ENCODE results near the gene EFHC2. TPM values are rescaled to one million over a fixed set of nuclear protein-coding genes. Genes with fewer than 3 reads are reported as not detected.

The EFHC2 gene
- total RNA-seq, 5 donors from 2014 or later (not counting 1 experiment from before 2014, with no cell fraction given): 1.1 to 3.5 (median 2.0) TPM

DNA sequence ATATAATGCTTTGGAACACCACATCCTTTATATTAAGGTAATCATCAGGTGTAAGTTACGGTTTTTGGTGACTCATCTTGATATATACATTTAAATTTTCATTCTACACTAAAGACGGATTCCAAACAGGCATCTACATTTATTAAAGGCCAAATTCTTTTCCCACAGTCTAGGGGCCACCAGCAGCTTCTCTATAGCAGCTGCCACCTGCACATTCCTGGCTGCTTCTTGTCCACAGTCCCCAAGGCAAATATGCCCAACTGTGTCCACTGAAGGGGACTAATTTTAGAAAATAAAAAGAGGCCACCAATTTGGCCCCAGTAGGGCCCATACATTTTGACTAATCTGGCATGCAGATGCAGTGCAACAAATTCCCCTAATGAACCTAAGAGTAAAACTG, 96.6 kb downstream of the EFHC2 start:
- POLR2A ChIA-PET: no interaction called here
- Mint-ChIP-seq H3K4me1 (peaks cover 33 to 51% (median 45%) of the 10 kb centered on the region in 3 donors), H3K27ac (no peak overlapping the region)

DNA sequence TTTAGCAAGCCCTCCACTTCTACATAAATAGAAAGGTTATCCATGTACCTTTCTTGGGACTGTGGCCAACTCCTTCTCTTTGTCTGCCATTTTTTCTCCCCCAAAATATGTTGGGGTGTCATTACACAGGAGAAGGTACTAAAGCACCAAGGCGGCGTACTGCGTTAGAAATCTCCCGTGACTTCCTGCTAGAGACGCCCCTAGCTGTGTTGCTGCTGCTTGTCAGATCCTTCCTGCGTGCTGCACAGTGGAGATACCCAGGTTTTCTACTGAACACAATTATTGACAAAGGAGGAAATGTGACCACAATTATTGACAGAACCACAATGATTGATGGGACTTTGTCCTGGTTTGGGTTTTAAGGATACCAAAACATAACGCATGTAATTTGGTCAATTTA, 97.7 kb downstream of the EFHC2 start:
- Histone ChIP-seq H3K27ac (ENCODE audit: low read length) (peak overlapping the region; percentile 47), H3K36me3 (ENCODE audit: control insufficient read depth in 2 of 2, extremely low read depth in 1 of 2, insufficient read depth in 1 of 2, low read length in 1 of 2) (no peaks in the 10 kb centered on the region), H3K27me3 (replicated peaks in 1 of 2; ENCODE audit: control insufficient read depth in 2 of 2, extremely low read depth in 1 of 2, insufficient read depth in 2 of 2, low read length in 1 of 2) (no peaks in the 10 kb centered on the region), H3K4me1 (ENCODE audit: control insufficient read depth in 1 of 2, extremely low read depth in 1 of 2, insufficient read depth in 2 of 2, low read length in 2 of 2) (peaks cover 3 to 4% of the 10 kb centered on the region in 2 experiments), H3K9me3 (no peaks in the 10 kb centered on the region), H3K4me3 (ENCODE audit: control insufficient read depth in 1 of 2, extremely low read depth in 1 of 2, low read length in 1 of 2) (no peak overlapping the region)
- H3K36me3 Mint-ChIP-seq: peaks cover 5% of the 10 kb centered on the region
- DNase-seq: peak in 30 of 35 experiments; percentile 12 to 57 (median 28)
- H3K4me1 Mint-ChIP-seq: peaks cover 30 to 48% (median 43%) of the 10 kb centered on the region in 3 donors
- ChIA-PET CTCF (interaction anchor here (0.6 to 3.3 kb wide), 2 partner anchors 283 to 287 kb away, joined by 5 to 35 read pairs; no protein-coding TSS in a partner anchor), POLR2A (no interaction called here)
- ATAC-seq (replicated peaks in 1 of 4): peak; percentile 83 to 98 (median 93)
- H3K9me3 Mint-ChIP-seq: peaks cover 0 to 4% (median 4%) of the 10 kb centered on the region in 3 donors
- peaks cover 0 to 8% of the 10 kb centered on the region in 2 donors for H3K27me3 Mint-ChIP-seq
- WGBS (ENCODE audit: insufficient coverage): no CpG with 5 or more reads among the region's 7 CpGs
- H3K4me3 Mint-ChIP-seq: peak overlapping the region in 1 of 3 donors; percentile 28
- H3K27ac Mint-ChIP-seq: peak overlapping the region; percentile 74 to 76

More for the DNA sequence above, 96.6 kb downstream of the EFHC2 start:
- Mint-ChIP-seq H3K9me3 (peaks cover 0 to 4% (median 4%) of the 10 kb centered on the region in 3 donors), H3K4me3 (no peak overlapping the region), H3K27me3 (peaks cover 0 to 8% of the 10 kb centered on the region in 2 donors), H3K36me3 (peaks cover 5% of the 10 kb centered on the region)
- ATAC-seq (replicated peaks in 1 of 4) (no peak), DNase-seq (no peak)
- Histone ChIP-seq H3K4me1 (ENCODE audit: control insufficient read depth in 1 of 2, extremely low read depth in 1 of 2, insufficient read depth in 2 of 2, low read length in 2 of 2) (peaks cover 3 to 4% of the 10 kb centered on the region in 2 experiments), H3K36me3 (ENCODE audit: control insufficient read depth in 2 of 2, extremely low read depth in 1 of 2, insufficient read depth in 1 of 2, low read length in 1 of 2) (no peaks in the 10 kb centered on the region), H3K9me3 (no peaks in the 10 kb centered on the region), H3K4me3 (ENCODE audit: control insufficient read depth in 1 of 2, extremely low read depth in 1 of 2, low read length in 1 of 2) (no peak overlapping the region), H3K27me3 (replicated peaks in 1 of 2; ENCODE audit: control insufficient read depth in 2 of 2, extremely low read depth in 1 of 2, insufficient read depth in 2 of 2, low read length in 1 of 2) (no peaks in the 10 kb centered on the region), H3K27ac (ENCODE audit: low read length) (no peak overlapping the region)
- WGBS (ENCODE audit: insufficient coverage): no CpG with 5 or more reads among the region's 2 CpGs
- CTCF ChIA-PET: no interaction called here

DNA sequence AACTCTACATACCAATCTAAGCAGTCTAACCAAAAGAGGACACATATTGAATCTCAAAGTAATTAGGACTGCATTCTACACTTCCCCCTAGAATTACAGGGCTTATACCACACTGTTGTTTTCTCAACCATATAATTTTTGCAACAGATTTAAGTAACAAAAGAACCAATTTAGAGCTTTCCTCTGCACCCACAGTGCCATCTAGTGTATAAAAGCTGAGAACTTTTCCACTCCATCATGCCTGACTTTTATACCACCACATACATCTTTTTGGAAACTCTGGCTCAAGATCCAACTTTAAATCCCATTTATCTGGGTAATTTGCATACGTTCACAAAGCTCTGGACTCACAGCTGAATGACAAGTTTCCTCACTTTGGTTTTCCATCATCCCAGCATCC, 99.5 kb downstream of the EFHC2 start:
- Histone ChIP-seq H3K36me3 (ENCODE audit: control insufficient read depth in 2 of 2, extremely low read depth in 1 of 2, insufficient read depth in 1 of 2, low read length in 1 of 2) (no peaks in the 10 kb centered on the region), H3K9me3 (no peaks in the 10 kb centered on the region), H3K4me3 (ENCODE audit: control insufficient read depth in 1 of 2, extremely low read depth in 1 of 2, low read length in 1 of 2) (no peak overlapping the region), H3K27me3 (replicated peaks in 1 of 2; ENCODE audit: control insufficient read depth in 2 of 2, extremely low read depth in 1 of 2, insufficient read depth in 2 of 2, low read length in 1 of 2) (no peaks in the 10 kb centered on the region), H3K27ac (ENCODE audit: low read length) (no peak overlapping the region), H3K4me1 (ENCODE audit: control insufficient read depth in 1 of 2, extremely low read depth in 1 of 2, insufficient read depth in 2 of 2, low read length in 2 of 2) (peaks cover 3 to 4% of the 10 kb centered on the region in 2 experiments)
- ChIA-PET POLR2A (interaction anchor here in 1 of 2 donors (0.7 kb wide), 1 partner anchor 117 kb away, joined by 4 read pairs; no protein-coding TSS in a partner anchor), CTCF (interaction anchor here (0.6 to 3.3 kb wide), 9 partner anchors 9 to 446 kb away, joined by 3 to 35 read pairs (median 4); no protein-coding TSS in a partner anchor)
- WGBS (ENCODE audit: insufficient coverage): no CpG with 5 or more reads among the region's 1 CpG
- Mint-ChIP-seq H3K9me3 (no peaks in the 10 kb centered on the region), H3K27me3 (peaks cover 0 to 8% of the 10 kb centered on the region in 2 donors), H3K27ac (peak overlapping the region in 1 of 2 donors; percentile 53), H3K4me1 (peaks cover 30 to 45% (median 39%) of the 10 kb centered on the region in 3 donors), H3K4me3 (no peak overlapping the region), H3K36me3 (no peaks in the 10 kb centered on the region)
- DNase-seq: peak in 6 of 35 experiments; percentile 3 to 53 (median 12)
- ATAC-seq (replicated peaks in 1 of 4): peak in 3 of 4 experiments; percentile 27 to 47 (median 42)

DNA sequence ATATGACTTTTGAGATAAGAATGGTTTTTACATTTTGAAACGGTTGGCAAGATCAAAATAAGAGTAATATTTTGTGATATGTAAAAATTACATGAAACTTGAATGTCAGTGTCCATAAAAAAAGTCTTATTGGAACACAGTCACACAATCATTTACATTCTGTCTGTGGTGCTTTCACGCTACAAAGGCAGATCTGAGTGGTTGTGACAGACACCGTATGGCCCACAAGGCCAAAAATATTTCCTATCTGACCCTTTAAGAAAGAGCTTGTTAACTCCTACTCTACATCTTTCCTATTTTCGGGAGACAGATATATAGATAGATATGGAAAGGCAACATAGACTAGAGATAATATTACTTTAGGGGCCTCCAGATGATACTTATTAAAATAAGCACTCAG, 101.9 kb downstream of the EFHC2 start:
- WGBS (ENCODE audit: insufficient coverage): no CpG with 5 or more reads among the region's 4 CpGs
- POLR2A ChIA-PET: no interaction called here
- Mint-ChIP-seq H3K9me3 (peaks cover 0 to 6% (median 0%) of the 10 kb centered on the region in 3 donors), H3K27me3 (peaks cover 0 to 14% of the 10 kb centered on the region in 2 donors), H3K4me3 (no peak overlapping the region), H3K4me1 (peaks cover 30 to 39% (median 33%) of the 10 kb centered on the region in 3 donors), H3K27ac (no peak overlapping the region), H3K36me3 (no peaks in the 10 kb centered on the region)
- DNase-seq: no peak
- no peaks in the 10 kb centered on the region for H3K9me3 ChIP-seq
- no peak overlapping the region for H3K27ac ChIP-seq (ENCODE audit: low read length)
- H3K36me3 ChIP-seq (ENCODE audit: control insufficient read depth in 2 of 2, extremely low read depth in 1 of 2, insufficient read depth in 1 of 2, low read length in 1 of 2): no peaks in the 10 kb centered on the region
- no peak for ATAC-seq (replicated peaks in 1 of 4)
- H3K4me1 ChIP-seq (ENCODE audit: control insufficient read depth in 1 of 2, extremely low read depth in 1 of 2, insufficient read depth in 2 of 2, low read length in 2 of 2): peaks cover 3 to 4% of the 10 kb centered on the region in 2 experiments
- CTCF ChIA-PET: no interaction called here
- H3K4me3 ChIP-seq (ENCODE audit: control insufficient read depth in 1 of 2, extremely low read depth in 1 of 2, low read length in 1 of 2): no peak overlapping the region
- no peaks in the 10 kb centered on the region for H3K27me3 ChIP-seq (replicated peaks in 1 of 2; ENCODE audit: control insufficient read depth in 2 of 2, extremely low read depth in 1 of 2, insufficient read depth in 2 of 2, low read length in 1 of 2)

DNA sequence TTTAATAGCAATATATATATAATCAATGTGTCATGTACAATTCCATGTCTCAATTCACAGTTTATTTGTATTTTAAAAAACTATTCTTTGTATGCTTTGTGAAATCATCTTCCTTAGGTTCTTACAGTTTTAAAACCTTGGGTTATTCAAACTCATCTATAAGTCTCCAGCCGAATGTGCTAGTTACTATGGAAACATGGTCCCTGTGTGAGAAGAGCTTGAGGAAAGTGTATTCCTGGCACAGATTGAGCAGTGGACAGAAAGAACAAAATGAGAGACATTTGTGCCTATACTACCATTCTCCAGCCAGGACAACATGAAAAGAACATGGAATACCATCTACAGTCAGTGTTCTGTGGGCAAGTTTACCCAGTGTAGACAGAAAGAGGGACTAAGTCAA, 103.4 kb downstream of the EFHC2 start:
- H3K4me3 Mint-ChIP-seq: no peak overlapping the region
- ATAC-seq (replicated peaks in 1 of 4) (no peak), DNase-seq (no peak)
- no peak overlapping the region for H3K4me3 ChIP-seq (ENCODE audit: control insufficient read depth in 1 of 2, extremely low read depth in 1 of 2, low read length in 1 of 2)
- no peaks in the 10 kb centered on the region for H3K36me3 ChIP-seq (ENCODE audit: control insufficient read depth in 2 of 2, extremely low read depth in 1 of 2, insufficient read depth in 1 of 2, low read length in 1 of 2)
- no peaks in the 10 kb centered on the region for H3K9me3 ChIP-seq
- no peaks in the 10 kb centered on the region for H3K4me1 ChIP-seq (ENCODE audit: control insufficient read depth in 1 of 2, extremely low read depth in 1 of 2, insufficient read depth in 2 of 2, low read length in 2 of 2)
- no peak overlapping the region for H3K27ac ChIP-seq (ENCODE audit: low read length)
- peaks cover 19 to 35% (median 21%) of the 10 kb centered on the region in 3 donors for H3K4me1 Mint-ChIP-seq
- H3K36me3 Mint-ChIP-seq: no peaks in the 10 kb centered on the region
- no CpG with 5 or more reads among the region's 1 CpG for WGBS (ENCODE audit: insufficient coverage)
- ChIA-PET POLR2A (no interaction called here), CTCF (no interaction called here)
- H3K27me3 Mint-ChIP-seq: peaks cover 0 to 18% of the 10 kb centered on the region in 2 donors
- H3K27me3 ChIP-seq (replicated peaks in 1 of 2; ENCODE audit: control insufficient read depth in 2 of 2, extremely low read depth in 1 of 2, insufficient read depth in 2 of 2, low read length in 1 of 2): no peaks in the 10 kb centered on the region
- H3K9me3 Mint-ChIP-seq: peaks cover 0 to 6% (median 0%) of the 10 kb centered on the region in 3 donors
- no peak overlapping the region for H3K27ac Mint-ChIP-seq

DNA sequence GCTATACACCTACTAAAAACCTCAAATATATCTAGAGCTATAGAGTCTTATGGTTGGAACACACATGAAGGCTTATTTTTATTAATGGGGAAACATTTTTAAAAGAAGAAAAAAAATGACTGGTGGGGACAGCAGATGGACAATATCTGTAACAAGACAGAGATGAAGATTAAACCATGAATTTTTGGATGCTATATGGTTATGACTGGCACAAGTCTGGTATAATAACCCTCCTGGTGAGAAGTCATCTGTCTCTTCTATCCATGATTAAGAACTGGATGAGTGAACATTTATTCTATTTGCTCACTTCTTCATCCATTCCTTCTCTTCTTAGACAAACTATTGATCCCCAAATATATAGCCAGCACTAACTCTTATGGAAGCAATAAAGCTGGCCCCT, 104.4 kb downstream of the EFHC2 start:
- no peaks in the 10 kb centered on the region for H3K9me3 ChIP-seq
- no peak overlapping the region for H3K4me3 ChIP-seq (ENCODE audit: control insufficient read depth in 1 of 2, extremely low read depth in 1 of 2, low read length in 1 of 2)
- no peaks in the 10 kb centered on the region for H3K36me3 ChIP-seq (ENCODE audit: control insufficient read depth in 2 of 2, extremely low read depth in 1 of 2, insufficient read depth in 1 of 2, low read length in 1 of 2)
- H3K4me1 ChIP-seq (ENCODE audit: control insufficient read depth in 1 of 2, extremely low read depth in 1 of 2, insufficient read depth in 2 of 2, low read length in 2 of 2): no peaks in the 10 kb centered on the region
- Mint-ChIP-seq H3K27me3 (peaks cover 0 to 20% of the 10 kb centered on the region in 2 donors), H3K36me3 (peaks cover 2% of the 10 kb centered on the region), H3K9me3 (peaks cover 0 to 6% (median 0%) of the 10 kb centered on the region in 3 donors), H3K27ac (no peak overlapping the region), H3K4me1 (peaks cover 12 to 25% (median 14%) of the 10 kb centered on the region in 3 donors), H3K4me3 (no peak overlapping the region)
- ATAC-seq (replicated peaks in 1 of 4): no peak
- no peak for DNase-seq
- ChIA-PET POLR2A (no interaction called here), CTCF (interaction anchor here in 1 of 2 donors (0.6 kb wide), 1 partner anchor 11 kb away, joined by 3 read pairs; no protein-coding TSS in a partner anchor)
- H3K27me3 ChIP-seq (replicated peaks in 1 of 2; ENCODE audit: control insufficient read depth in 2 of 2, extremely low read depth in 1 of 2, insufficient read depth in 2 of 2, low read length in 1 of 2): no peaks in the 10 kb centered on the region
- no peak overlapping the region for H3K27ac ChIP-seq (ENCODE audit: low read length)

Measured in T-cell (primary cell).